Aorta (tissue), 5 donors: ENCODE results near the gene NEURL4. TPM values are rescaled to one million over a fixed set of nuclear protein-coding genes. Genes with fewer than 3 reads are reported as not detected.

Source experiments
- ATAC-seq: fragments of 200-7000 bp; cut with Tn5 transposase; one replicate; pipeline ENCODE4 v1.9.1; 2022; ENCODE audit warnings: moderate library complexity; ENCODE audit not compliant: low FRiP score
- DNase-seq, 2 donors: peaks; one replicate each; pipeline ENCODE4 v3.0.0-alpha.2; 2020
- H3K27ac ChIP-seq, 2 donors: one replicate each; pipeline ENCODE4 v1.5.1; 2013; ENCODE audit warnings: low read length in 2 of 2, mild to moderate bottlenecking in 2 of 2, moderate library complexity in 2 of 2, control low read depth in 1 of 2, inconsistent platforms in 1 of 2, low read depth in 1 of 2
- H3K27me3 ChIP-seq, 2 donors: one replicate each; pipeline ENCODE4 v1.6.1; 2013; ENCODE audit warnings: control low read depth in 1 of 2, low read length in 1 of 2, mild to moderate bottlenecking in 1 of 2, moderate library complexity in 1 of 2; ENCODE audit not compliant: insufficient read depth in 2 of 2, control insufficient read depth in 1 of 2
- H3K36me3 ChIP-seq, 2 donors: one replicate each; pipeline ENCODE4 v1.6.1; 2013; ENCODE audit warnings: control low read depth in 1 of 2, low read length in 1 of 2, mild to moderate bottlenecking in 1 of 2; ENCODE audit not compliant: insufficient read depth in 2 of 2, control insufficient read depth in 1 of 2
- H3K4me1 ChIP-seq, 2 donors: one replicate each; pipeline ENCODE4 v1.6.1; 2013; ENCODE audit warnings: low read length in 2 of 2, control low read depth in 1 of 2, mild to moderate bottlenecking in 1 of 2, moderate library complexity in 1 of 2; ENCODE audit not compliant: insufficient read depth in 2 of 2, control insufficient read depth in 1 of 2
- H3K4me3 ChIP-seq, 2 donors: one replicate each; pipeline ENCODE4 v1.5.1; 2013; ENCODE audit warnings: low read length in 2 of 2, control low read depth in 1 of 2, mild to moderate bottlenecking in 1 of 2
- H3K9me3 ChIP-seq: one replicate; pipeline ENCODE4 v1.6.1; 2013; ENCODE audit warnings: mild to moderate bottlenecking, low read length; ENCODE audit not compliant: control insufficient read depth
- WGBS, 2 donors: extraction: QIAGEN DNeasy Blood & Tissue Kit; methylation state at CpG; one replicate each; pipeline ENCODE4 v1.1.7; 2013; 5-methylcytosine and 5-hydroxymethylcytosine counted together
- intact Hi-C, 2 donors: fragments of 100-400 bp; cut with DNase I; formaldehyde crosslinking; loops; one replicate each; pipeline versions ENCODE4 v1.14.2 to v1.15.0; 2022
- polyA plus RNA-seq, 2 donors: library from polyadenylated mRNA; stranded (reverse); fragments of 200-250 nt; gene quantifications; one replicate each; pipeline ENCODE4 v1.2.3, GENCODE V29; 2013
- total RNA-seq, 2 donors: library from RNA; stranded (reverse); fragmentation: NEBNext Ultra II Directional; extraction: Animal tissue kit (Norgen Biotek cat#: 25700); gene quantifications; one replicate each; pipeline ENCODE4 v1.2.1, GENCODE V29; 2021
- donor health status: healthy with polysubstance abuse.
- donor health status: Bipolar disorder and iron deficiency.
- donor health status: DM: no; HTN: no; CAD: no.
- donor health status: DM: no; HTN: no; CAD: no.
- donor health status: DM: yes; HTN: yes; CAD: no.

Gene NEURL4
- total and polyA plus RNA-seq, 4 donors: 7.3 to 52.8 (median 30.6) TPM

DNA sequence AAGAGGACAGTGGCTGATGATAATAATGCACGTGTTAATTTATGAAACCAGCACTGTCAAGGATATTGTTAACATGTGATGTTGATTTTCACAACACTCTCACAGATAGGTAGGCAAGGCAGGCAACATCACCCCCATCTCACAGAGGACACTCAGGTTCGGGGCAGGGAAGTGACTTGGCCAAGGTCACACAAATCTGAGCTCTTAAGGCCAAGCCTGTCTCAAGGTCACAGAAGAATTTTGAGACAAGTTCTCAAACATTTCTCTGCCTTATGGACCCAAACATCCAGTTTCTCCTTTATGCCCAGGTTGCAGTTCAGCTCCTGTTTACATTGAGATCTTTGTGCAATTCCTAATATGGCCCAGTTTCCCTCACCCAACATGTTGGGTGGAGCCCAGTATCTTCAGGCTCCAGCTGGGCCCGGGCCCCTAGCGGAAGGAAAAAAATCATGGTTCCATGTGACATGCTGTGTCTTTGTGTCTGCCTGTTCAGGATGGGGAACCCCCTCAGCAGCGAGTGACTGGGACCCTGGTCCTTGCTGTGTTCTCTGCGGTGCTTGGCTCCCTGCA lies 46.3 kb downstream of the NEURL4 start:
- no peak overlapping the region for H3K27ac ChIP-seq
- WGBS, 2 donors: 71 to 76% methylated on average over 6 of the region's 6 CpGs
- no peak for ATAC-seq

DNA sequence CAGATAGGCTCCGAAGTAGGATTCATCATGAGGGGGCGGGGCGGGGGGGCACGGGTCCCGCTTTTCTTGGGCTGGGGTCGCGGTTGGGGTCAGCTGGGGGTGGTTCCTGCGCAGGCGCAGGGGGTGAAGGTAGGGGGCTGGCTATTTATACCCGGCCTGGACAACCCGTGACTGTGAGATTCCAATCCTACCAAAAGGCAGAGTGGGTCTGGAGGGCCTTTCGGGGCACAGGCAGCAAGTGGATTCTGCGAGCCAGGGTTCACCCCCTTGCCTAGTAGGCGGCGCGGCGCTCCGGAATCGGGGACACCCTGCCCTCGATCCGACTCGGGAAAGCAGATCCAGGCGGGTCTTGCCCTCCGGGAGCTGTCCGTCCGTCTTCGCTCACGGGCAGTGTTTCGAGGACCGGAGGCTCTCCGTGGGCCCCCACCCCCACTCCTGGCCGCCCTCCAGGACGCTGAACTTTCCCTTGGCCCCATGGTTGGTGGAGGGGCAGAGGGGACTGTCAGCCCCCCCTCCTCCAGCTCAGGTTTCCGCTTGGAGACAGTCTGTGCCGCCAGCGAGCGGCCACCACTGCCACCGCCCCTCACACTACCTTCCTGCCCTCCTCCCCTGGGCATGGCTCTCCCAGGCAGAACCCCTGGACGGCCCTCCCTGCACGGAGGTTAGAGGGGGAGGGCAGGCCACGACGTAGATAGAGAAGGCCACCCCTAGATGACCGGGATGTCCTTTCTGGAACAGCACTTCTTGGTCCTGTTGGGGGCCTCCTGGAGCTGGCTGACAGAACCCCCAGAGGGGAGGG lies 47.0 kb downstream of the NEURL4 start:
- no peaks in the 10 kb centered on the region for H3K36me3 ChIP-seq
- WGBS, 2 donors: 8% methylated on average over 41 to 43 of the region's 43 CpGs
- DNase-seq (peak in 1 of 2 donors; percentile 60), ATAC-seq (peak; percentile 31)
- H3K9me3 ChIP-seq: no peaks in the 10 kb centered on the region
- no peak overlapping the region for H3K27ac ChIP-seq
- H3K27me3 ChIP-seq: no peaks in the 10 kb centered on the region
- peak overlapping the region in 1 of 2 donors; percentile 7 for H3K4me3 ChIP-seq
- no peaks in the 10 kb centered on the region for H3K4me1 ChIP-seq
- intact Hi-C loops: loop anchor here in 1 of 2 donors (5.0 kb wide), 1 partner anchor 65 kb away; no protein-coding TSS in a partner anchor

More for the DNA sequence above, 46.3 kb downstream of the NEURL4 start:
- intact Hi-C loops: loop anchor here in 1 of 2 donors (5.0 kb wide), 1 partner anchor 64 kb away; no protein-coding TSS in a partner anchor
- Histone ChIP-seq H3K27me3 (no peaks in the 10 kb centered on the region), H3K4me1 (no peaks in the 10 kb centered on the region), H3K36me3 (no peaks in the 10 kb centered on the region), H3K4me3 (no peak overlapping the region), H3K9me3 (no peaks in the 10 kb centered on the region)
- no peak for DNase-seq

DNA sequence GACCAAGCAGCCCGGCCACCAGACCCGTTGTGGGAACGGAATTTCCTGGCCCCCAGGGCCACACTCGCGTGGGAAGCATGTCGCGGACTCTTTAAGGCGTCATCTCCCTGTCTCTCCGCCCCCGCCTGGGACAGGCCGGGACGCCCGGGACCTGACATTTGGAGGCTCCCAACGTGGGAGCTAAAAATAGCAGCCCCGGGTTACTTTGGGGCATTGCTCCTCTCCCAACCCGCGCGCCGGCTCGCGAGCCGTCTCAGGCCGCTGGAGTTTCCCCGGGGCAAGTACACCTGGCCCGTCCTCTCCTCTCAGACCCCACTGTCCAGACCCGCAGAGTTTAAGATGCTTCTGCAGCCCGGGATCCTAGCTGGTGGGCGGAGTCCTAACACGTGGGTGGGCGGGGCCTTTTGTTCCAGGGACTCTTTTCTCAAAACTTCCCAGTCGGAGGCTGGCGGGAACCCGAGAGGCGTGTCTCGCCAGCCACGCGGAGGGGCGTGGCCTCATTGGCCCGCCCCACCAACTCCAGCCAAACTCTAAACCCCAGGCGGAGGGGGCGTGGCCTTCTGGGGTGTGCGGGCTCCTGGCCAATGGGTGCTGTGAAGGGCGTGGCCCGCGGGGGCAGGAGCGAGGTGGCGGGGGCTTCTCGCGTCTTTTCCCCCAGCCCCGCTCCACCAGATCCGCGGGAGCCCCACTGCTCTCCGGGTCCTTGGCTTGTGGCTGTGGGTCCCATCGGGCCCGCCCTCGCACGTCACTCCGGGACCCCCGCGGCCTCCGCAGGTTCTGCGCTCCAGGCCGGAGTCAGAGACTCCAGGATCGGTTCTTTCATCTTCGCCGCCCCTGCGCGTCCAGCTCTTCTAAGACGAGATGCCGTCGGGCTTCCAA lies 47.8 kb downstream of the NEURL4 start, which contains the start of gene SLC2A4:
Gene SLC2A4 (plus strand): TSS at position 645 of the 879 bp plus-strand sequence. CDS start 217 bp downstream, at position 862.
- DNase-seq (peak; percentile 95 to 97), ATAC-seq (peak; percentile 93)
- 1% methylated on average over 69 to 71 of the region's 71 CpGs for WGBS, 2 donors
- no peaks in the 10 kb centered on the region for H3K9me3 ChIP-seq
- H3K27ac ChIP-seq: peak within 1 kb of the TSS in 1 of 2 donors; percentile 55
- H3K4me3 ChIP-seq: peak within 1 kb of the TSS in 1 of 2 donors; percentile 7
- H3K4me1 ChIP-seq: no peaks in the 10 kb centered on the region
- intact Hi-C loops: loop anchor here in 1 of 2 donors (5.0 kb wide), 1 partner anchor 66 kb away; no protein-coding TSS in a partner anchor
- H3K27me3 ChIP-seq: no peaks in the 10 kb centered on the region
- no peaks in the 10 kb centered on the region for H3K36me3 ChIP-seq

DNA sequence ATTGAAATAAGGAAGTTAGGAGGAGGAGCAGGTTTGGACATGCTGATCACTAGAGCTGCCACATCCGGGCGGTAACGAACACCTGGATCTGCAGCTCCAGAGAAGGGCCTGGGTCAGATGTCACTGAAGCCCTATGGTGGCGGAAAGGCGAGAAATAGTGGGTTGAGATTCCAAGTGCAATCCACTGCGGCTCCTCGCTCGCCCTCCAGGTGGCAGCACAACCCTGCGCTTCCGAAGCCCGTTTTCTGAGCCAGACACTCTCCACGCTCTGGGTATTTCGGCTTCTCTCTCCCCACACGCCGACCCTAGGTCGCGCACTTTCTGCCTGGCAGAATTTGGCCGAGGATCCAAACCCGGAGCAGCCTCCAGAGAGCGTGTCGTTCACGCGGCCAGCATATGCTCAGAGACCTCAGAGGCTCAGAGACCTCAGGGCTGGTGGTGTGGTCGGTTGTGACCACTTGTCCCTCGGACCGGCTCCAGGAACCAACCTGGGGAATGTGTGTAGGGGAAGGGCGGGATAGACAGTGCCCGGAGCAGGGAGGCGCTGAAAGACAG lies 48.5 kb downstream of the NEURL4 start:
- H3K27me3 ChIP-seq: no peaks in the 10 kb centered on the region
- no peaks in the 10 kb centered on the region for H3K4me1 ChIP-seq
- H3K4me3 ChIP-seq: peak overlapping the region in 1 of 2 donors; percentile 3
- intact Hi-C loops: loop anchor here (1.0 to 5.0 kb wide), 2 partner anchors 16 to 67 kb away; no protein-coding TSS in a partner anchor
- peak; percentile 94 for ATAC-seq
- H3K27ac ChIP-seq: peak overlapping the region in 1 of 2 donors; percentile 55
- no peaks in the 10 kb centered on the region for H3K36me3 ChIP-seq
- WGBS, 2 donors: 0 to 1% methylated on average over 29 of the region's 29 CpGs
- no peaks in the 10 kb centered on the region for H3K9me3 ChIP-seq
- DNase-seq: peak; percentile 86 to 95

DNA sequence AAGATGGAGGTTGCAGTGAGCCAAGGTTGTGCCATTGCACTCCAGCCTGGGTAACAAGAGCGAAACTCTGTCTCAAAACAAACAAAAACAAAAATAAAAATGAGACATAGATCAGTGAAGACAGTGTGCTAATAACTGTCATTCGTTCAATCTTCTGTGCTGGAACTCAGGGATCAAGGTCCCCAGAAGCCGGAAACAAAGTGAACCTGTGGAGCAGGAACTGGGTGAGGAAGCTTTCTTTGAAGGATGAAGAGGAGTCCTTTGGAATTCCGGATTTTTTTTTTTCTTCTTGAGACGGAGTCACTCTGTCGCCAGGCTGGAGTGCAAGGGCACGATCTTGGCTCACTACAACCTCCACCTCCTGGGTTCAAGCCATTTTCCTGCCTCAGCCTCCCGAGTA lies 49.7 kb downstream of the NEURL4 start:
- DNase-seq (no peak), ATAC-seq (no peak)
- no peak overlapping the region for H3K4me3 ChIP-seq
- H3K4me1 ChIP-seq: no peaks in the 10 kb centered on the region
- no peaks in the 10 kb centered on the region for H3K36me3 ChIP-seq
- no peak overlapping the region for H3K27ac ChIP-seq
- no peaks in the 10 kb centered on the region for H3K27me3 ChIP-seq
- intact Hi-C loops: no loop called here
- H3K9me3 ChIP-seq: no peaks in the 10 kb centered on the region
- WGBS, 2 donors: 89 to 90% methylated on average over 8 of the region's 8 CpGs

DNA sequence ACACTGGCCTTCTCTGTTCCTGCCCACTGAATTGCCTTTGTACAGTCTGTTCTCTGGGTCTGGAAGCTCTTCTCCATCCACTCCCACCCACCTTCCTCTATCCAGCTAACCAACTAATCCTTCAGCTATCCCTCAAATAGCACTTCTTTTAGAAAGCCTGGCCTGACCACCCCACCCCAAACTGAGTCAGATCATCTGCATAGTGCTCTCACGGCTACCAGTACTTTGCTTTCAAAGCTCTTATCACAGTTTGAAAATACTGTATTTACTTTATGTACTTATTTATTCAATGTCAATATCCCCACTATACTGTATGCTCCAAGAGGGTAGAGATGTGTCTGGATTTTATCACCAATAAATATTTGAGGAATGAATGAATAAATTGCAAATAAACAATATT lies 62.4 kb downstream of the NEURL4 start:
- no peaks in the 10 kb centered on the region for H3K4me1 ChIP-seq
- H3K27ac ChIP-seq: no peak overlapping the region
- ATAC-seq (no peak), DNase-seq (no peak)
- 31 to 65% methylated on average over 1 of the region's 1 CpG for WGBS, 2 donors
- peaks cover 0 to 3% of the 10 kb centered on the region in 2 donors for H3K27me3 ChIP-seq
- intact Hi-C loops: no loop called here
- no peaks in the 10 kb centered on the region for H3K36me3 ChIP-seq
- H3K9me3 ChIP-seq: no peaks in the 10 kb centered on the region
- H3K4me3 ChIP-seq: no peak overlapping the region
